ENCODE measurements around the gene C1QTNF12. TPM values are rescaled to one million over a fixed set of nuclear protein-coding genes. Genes with fewer than 3 reads are reported as not detected.

The C1QTNF12 gene
- total RNA-seq, 1 experiment from 2014 or later, result 2.0 TPM

- no peaks in the 10 kb centered on the region for H3K27me3 Mint-ChIP-seq (ENCODE audit: unreplicated experiment)
- H3K9me3 Mint-ChIP-seq (ENCODE audit: low read depth, unreplicated experiment), result no peaks in the 10 kb centered on the region
- peaks cover 12% of the 10 kb centered on the region for H3K36me3 Mint-ChIP-seq (ENCODE audit: insufficient read depth, unreplicated experiment)
- no peak overlapping the region for H3K27ac Mint-ChIP-seq (ENCODE audit: unreplicated experiment)
- no peak for DNase-seq
- no TSS peak for BruUV-seq (replicated peaks)
- CTCF ChIA-PET, result no interaction called here
- H3K4me3 Mint-ChIP-seq (ENCODE audit: low read depth, unreplicated experiment), result no peak overlapping the region
- H3K4me1 Mint-ChIP-seq (ENCODE audit: low read depth, unreplicated experiment), result no peaks in the 10 kb centered on the region
- intact Hi-C loops (cut with micrococcal nuclease; ENCODE audit: unreplicated experiment), result loop anchor here (5.0 kb wide), 1 partner anchor 123 kb away; no protein-coding TSS in a partner anchor
- no peak for TF ChIP-seq CTCF (IDR thresholded peaks at IDR 0.05; ENCODE audit: unreplicated experiment)
Observed at GRCh38 chr1:1245178-1245816, 1.2 kb downstream of the C1QTNF12 start.

- Mint-ChIP-seq H3K27ac (ENCODE audit: unreplicated experiment) (no peak overlapping the region), H3K27me3 (ENCODE audit: unreplicated experiment) (no peaks in the 10 kb centered on the region), H3K36me3 (ENCODE audit: insufficient read depth, unreplicated experiment) (peaks cover 15% of the 10 kb centered on the region), H3K4me3 (ENCODE audit: low read depth, unreplicated experiment) (peak overlapping the region; percentile 36), H3K9me3 (ENCODE audit: low read depth, unreplicated experiment) (no peaks in the 10 kb centered on the region), H3K4me1 (ENCODE audit: low read depth, unreplicated experiment) (no peaks in the 10 kb centered on the region)
- intact Hi-C loops (cut with micrococcal nuclease; ENCODE audit: unreplicated experiment), result no loop called here
- CTCF ChIA-PET, result no interaction called here
- no TSS peak for BruUV-seq (replicated peaks)
- TF ChIP-seq CTCF (IDR thresholded peaks at IDR 0.05; ENCODE audit: unreplicated experiment), result no peak
- DNase-seq, result peak; percentile 55
Observed at GRCh38 chr1:1244192-1244811, 2.2 kb downstream of the C1QTNF12 start.

- H3K27me3 Mint-ChIP-seq (ENCODE audit: unreplicated experiment), result no peaks in the 10 kb centered on the region
- no peaks in the 10 kb centered on the region for H3K9me3 Mint-ChIP-seq (ENCODE audit: low read depth, unreplicated experiment)
- no peak for DNase-seq
- CTCF ChIA-PET, result no interaction called here
- H3K4me3 Mint-ChIP-seq (ENCODE audit: low read depth, unreplicated experiment), result peak overlapping the region; percentile 36
- H3K36me3 Mint-ChIP-seq (ENCODE audit: insufficient read depth, unreplicated experiment), result peaks cover 19% of the 10 kb centered on the region
- intact Hi-C loops (cut with micrococcal nuclease; ENCODE audit: unreplicated experiment), result no loop called here
- no peaks in the 10 kb centered on the region for H3K4me1 Mint-ChIP-seq (ENCODE audit: low read depth, unreplicated experiment)
- no TSS peak for BruUV-seq (replicated peaks)
- no peak overlapping the region for H3K27ac Mint-ChIP-seq (ENCODE audit: unreplicated experiment)
- TF ChIP-seq CTCF (IDR thresholded peaks at IDR 0.05; ENCODE audit: unreplicated experiment), result no peak
Observed at GRCh38 chr1:1243807-1244191, 2.7 kb downstream of the C1QTNF12 start.

GRCh38 chr1:1243266-1243660, 3.3 kb downstream of the C1QTNF12 start:
- H3K4me3 Mint-ChIP-seq (ENCODE audit: low read depth, unreplicated experiment), result no peak overlapping the region
- no peak for TF ChIP-seq CTCF (IDR thresholded peaks at IDR 0.05; ENCODE audit: unreplicated experiment)
- CTCF ChIA-PET, result no interaction called here

More at GRCh38 chr1:1243266-1243660, 3.3 kb downstream of the C1QTNF12 start:
- H3K9me3 Mint-ChIP-seq (ENCODE audit: low read depth, unreplicated experiment), result no peaks in the 10 kb centered on the region
- no peak overlapping the region for H3K27ac Mint-ChIP-seq (ENCODE audit: unreplicated experiment)
- no peak for DNase-seq
- H3K4me1 Mint-ChIP-seq (ENCODE audit: low read depth, unreplicated experiment), result no peaks in the 10 kb centered on the region
- BruUV-seq (replicated peaks), result no TSS peak
- intact Hi-C loops (cut with micrococcal nuclease; ENCODE audit: unreplicated experiment), result no loop called here
- peaks cover 25% of the 10 kb centered on the region for H3K36me3 Mint-ChIP-seq (ENCODE audit: insufficient read depth, unreplicated experiment)
- H3K27me3 Mint-ChIP-seq (ENCODE audit: unreplicated experiment), result no peaks in the 10 kb centered on the region

Data from Calu3 (cell line).